ENCODE data around the gene CTSW.
"Not testable (repeated sequence)": the region's sequence is repeated elsewhere in the genome, so short reads cannot be mapped to it uniquely, and the experiment has no call there.

CTSW gene

GRCh38 chr11:65886826-65887722 is 7.4 kb downstream of the CTSW start:
- no peak for DNase-seq

- no peak for DNase-seq
Observed at GRCh38 chr11:65887723-65888162, 8.1 kb downstream of the CTSW start.

- DNase-seq = peak; percentile 97
Observed at GRCh38 chr11:65888163-65888814, 8.7 kb downstream of the CTSW start, which contains the start of gene FIBP. TSS of gene FIBP (minus strand) at chr11:65888471. CDS start at chr11:65888418, 53 bp downstream.

- peak; percentile 95 for DNase-seq
Observed at GRCh38 chr11:65890324-65891218, 10.9 kb downstream of the CTSW start, which contains the start of gene CCDC85B. TSS of gene CCDC85B (plus strand) at chr11:65890673. CDS start at chr11:65890784, 111 bp downstream.

GRCh38 chr11:65891219-65892136 is 11.8 kb downstream of the CTSW start:
- peak; percentile 52 for DNase-seq

GRCh38 chr11:65892137-65892540 is 12.5 kb downstream of the CTSW start:
- not testable (repeated sequence) for DNase-seq

- DNase-seq = no peak
Observed at GRCh38 chr11:65892661-65893317, 13.2 kb downstream of the CTSW start.

GRCh38 chr11:65894034-65894591 is 14.5 kb downstream of the CTSW start:
- no peak for DNase-seq

GRCh38 chr11:65895482-65895981 is 15.9 kb downstream of the CTSW start:
- no peak for DNase-seq

- DNase-seq = no peak
Observed at GRCh38 chr11:65896034-65896999, 16.7 kb downstream of the CTSW start.

- DNase-seq = no peak
Observed at GRCh38 chr11:65897020-65897471, 17.4 kb downstream of the CTSW start.

GRCh38 chr11:65898656-65899355 is 19.2 kb downstream of the CTSW start:
- DNase-seq = no peak

- no peak for DNase-seq
Observed at GRCh38 chr11:65899356-65900124, 19.9 kb downstream of the CTSW start.

- DNase-seq = peak; percentile 80
Observed at GRCh38 chr11:65900125-65900898, 20.7 kb downstream of the CTSW start, which contains the start of gene FOSL1. TSS of gene FOSL1 (minus strand) at chr11:65900388. CDS start at chr11:65900339, 49 bp downstream.

- no peak for DNase-seq
Observed at GRCh38 chr11:65900899-65901180, 21.2 kb downstream of the CTSW start.

- DNase-seq = no peak
Observed at GRCh38 chr11:65903068-65903481, 23.4 kb downstream of the CTSW start.

- no peak for DNase-seq
Observed at GRCh38 chr11:65903715-65904114, 24.1 kb downstream of the CTSW start.

Measured in NCI-H146 (cell line).